Mucosa of rectum (tissue), 2 donors: ENCODE measurements around the gene MGRN1.

ENCODE experiments used
- H3K27ac ChIP-seq, 2 donors: one replicate each; pipeline ENCODE4 v1.7.0; 2013; ENCODE audit warnings: inconsistent platforms in 2 of 2, low read depth in 2 of 2, low read length in 2 of 2
- H3K27me3 ChIP-seq, 2 donors: one replicate each; pipeline ENCODE4 v1.7.0; 2013; ENCODE audit warnings: low read length in 2 of 2; ENCODE audit not compliant: control insufficient read depth in 2 of 2, insufficient read depth in 2 of 2
- H3K36me3 ChIP-seq, 2 donors: one replicate each; pipeline ENCODE4 v1.7.0; 2013; ENCODE audit warnings: low read length in 2 of 2; ENCODE audit not compliant: control insufficient read depth in 2 of 2, insufficient read depth in 2 of 2
- H3K4me1 ChIP-seq, 2 donors: one replicate each; pipeline ENCODE4 v1.7.0; 2013; ENCODE audit warnings: low read length in 2 of 2, mild to moderate bottlenecking in 1 of 2; ENCODE audit not compliant: control insufficient read depth in 2 of 2, insufficient read depth in 2 of 2
- H3K4me3 ChIP-seq, 2 donors: one replicate each; pipeline ENCODE4 v1.7.0; 2013; ENCODE audit warnings: low read length in 2 of 2
- H3K9ac ChIP-seq, 2 donors: one replicate each; pipeline ENCODE4 v1.7.0; 2013; ENCODE audit warnings: low read length in 2 of 2, low read depth in 1 of 2, mild to moderate bottlenecking in 1 of 2
- H3K9me3 ChIP-seq, 2 donors: one replicate each; pipeline ENCODE4 v1.7.0; 2013; ENCODE audit warnings: low read length in 2 of 2; ENCODE audit not compliant: control insufficient read depth in 2 of 2
- donor health status: healthy.
- donor health status: Normal muscosa, but diverticular disease.

MGRN1 gene

DNA sequence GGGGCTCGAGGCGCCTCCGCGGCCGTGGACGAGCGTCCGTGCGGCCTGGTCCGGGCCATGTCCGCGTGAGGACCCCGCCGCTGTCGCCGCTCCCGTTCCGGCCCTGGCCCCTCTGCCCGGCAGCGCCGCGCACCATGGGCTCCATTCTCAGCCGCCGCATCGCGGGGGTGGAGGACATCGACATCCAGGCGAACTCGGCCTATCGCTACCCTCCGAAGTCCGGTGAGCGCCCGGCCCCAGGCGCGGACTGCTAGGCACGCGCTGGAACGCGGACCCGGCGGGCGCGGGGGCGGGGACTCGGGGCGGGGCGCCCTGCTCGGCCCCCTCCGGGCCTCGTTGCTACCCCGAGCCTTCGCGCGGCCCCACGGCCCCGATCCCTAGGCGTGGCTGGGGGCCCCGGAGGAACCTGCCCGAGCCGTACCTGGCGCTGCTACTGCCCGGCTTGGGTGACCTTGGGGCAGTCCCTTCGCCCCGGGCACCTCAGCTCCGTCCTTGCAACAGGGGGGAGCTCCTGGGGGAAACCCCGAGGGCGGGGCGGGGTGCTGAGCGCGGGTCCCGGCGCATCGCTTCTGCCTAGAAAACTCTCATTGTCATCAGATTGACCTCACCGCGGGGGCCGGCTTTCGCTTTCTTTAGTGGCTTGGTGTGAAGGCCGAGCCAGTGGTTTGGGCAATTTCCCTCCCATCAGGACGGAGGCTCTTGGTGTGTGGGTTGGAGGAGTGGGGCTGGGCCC lies 367 bp downstream of the MGRN1 start:
- Histone ChIP-seq H3K4me3 (peak overlapping the region; percentile 90 to 96), H3K4me1 (peaks cover 11 to 18% of the 10 kb centered on the region in 2 donors), H3K27me3 (no peaks in the 10 kb centered on the region), H3K36me3 (peaks cover 0 to 5% of the 10 kb centered on the region in 2 donors), H3K9me3 (no peaks in the 10 kb centered on the region), H3K9ac (peak overlapping the region; percentile 84 to 98), H3K27ac (peak overlapping the region; percentile 96)

DNA sequence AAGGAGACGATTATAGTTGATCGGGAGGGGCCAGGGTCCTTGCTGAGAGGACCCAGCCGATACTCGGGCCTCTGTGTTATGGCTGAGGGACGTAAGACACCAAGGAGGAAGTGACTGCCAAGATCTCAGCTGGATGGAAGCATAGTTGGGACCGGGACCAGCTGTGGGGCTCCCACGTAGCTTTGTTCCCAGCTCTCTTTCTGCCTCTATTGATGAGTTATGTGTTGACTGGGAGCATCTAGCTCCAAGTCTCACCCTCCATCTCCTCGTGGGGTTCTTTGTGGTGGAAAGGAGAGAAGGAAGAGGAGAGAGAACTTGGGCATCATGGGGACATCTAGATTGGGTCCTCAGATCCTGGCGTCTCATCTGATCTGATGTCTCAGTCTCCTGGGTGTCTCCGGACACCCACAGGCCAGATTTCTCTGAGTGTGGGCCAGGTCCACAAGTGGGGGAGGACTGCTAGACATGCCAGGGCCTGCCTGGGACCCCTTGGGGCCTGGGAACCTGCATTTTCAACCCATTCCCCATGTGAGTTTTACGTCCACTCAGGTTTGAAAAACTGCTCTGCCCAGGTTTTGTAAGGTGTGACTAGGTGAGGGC lies 1.0 kb downstream of the MGRN1 start:
- Histone ChIP-seq H3K27me3 (no peaks in the 10 kb centered on the region), H3K27ac (peak overlapping the region; percentile 96), H3K9me3 (no peaks in the 10 kb centered on the region), H3K9ac (peak overlapping the region; percentile 84 to 98), H3K4me1 (peaks cover 11 to 18% of the 10 kb centered on the region in 2 donors), H3K36me3 (peaks cover 0 to 5% of the 10 kb centered on the region in 2 donors), H3K4me3 (peak overlapping the region; percentile 90 to 96)

DNA sequence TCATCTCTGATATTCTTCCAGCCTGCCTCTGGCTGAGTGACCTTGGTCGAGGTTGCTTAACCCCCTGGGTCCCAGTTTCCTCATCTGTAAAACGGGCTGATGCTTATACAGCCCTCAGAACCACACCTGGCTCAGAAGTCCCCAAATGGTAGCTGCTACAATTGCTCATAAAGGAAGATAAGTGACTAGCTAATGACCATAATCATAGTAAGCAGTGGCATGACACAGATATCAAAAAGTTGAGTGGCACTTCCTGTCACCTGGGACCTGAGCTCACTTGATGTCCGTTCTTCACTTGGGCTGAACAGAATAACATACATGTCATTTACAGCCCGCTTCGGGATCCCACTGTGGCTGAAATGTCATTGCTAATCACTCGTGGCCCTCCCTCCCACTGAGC lies 1.8 kb downstream of the MGRN1 start:
- Histone ChIP-seq H3K27ac (peak overlapping the region in 1 of 2 donors; percentile 96), H3K36me3 (peaks cover 0 to 5% of the 10 kb centered on the region in 2 donors), H3K9ac (peak overlapping the region in 1 of 2 donors; percentile 98), H3K4me1 (peaks cover 11 to 18% of the 10 kb centered on the region in 2 donors), H3K4me3 (peak overlapping the region; percentile 90 to 96), H3K9me3 (no peaks in the 10 kb centered on the region), H3K27me3 (no peaks in the 10 kb centered on the region)

DNA sequence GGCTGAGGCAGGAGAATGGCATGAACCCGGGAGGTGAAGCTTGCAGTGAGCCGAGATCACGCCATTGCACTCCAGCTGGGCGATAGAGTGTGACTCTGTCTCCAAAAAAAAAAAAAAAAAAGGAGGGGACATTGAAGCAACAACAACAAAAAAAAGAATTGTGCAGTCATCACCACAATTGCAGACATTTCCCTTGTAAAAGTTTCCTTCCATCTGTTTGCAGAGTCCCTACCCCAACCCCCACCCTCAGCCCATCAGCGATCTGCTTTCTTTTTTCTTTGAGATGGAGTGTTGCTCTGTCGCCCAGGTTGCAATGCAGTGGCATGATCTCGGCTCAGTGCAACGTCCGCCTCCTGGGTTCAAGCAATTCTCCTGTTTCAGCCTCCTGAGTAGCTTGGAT lies 3.7 kb downstream of the MGRN1 start:
- no peak overlapping the region for H3K9ac ChIP-seq
- no peak overlapping the region for H3K27ac ChIP-seq
- H3K27me3 ChIP-seq: no peaks in the 10 kb centered on the region
- H3K4me3 ChIP-seq: no peak overlapping the region
- peaks cover 0 to 5% of the 10 kb centered on the region in 2 donors for H3K36me3 ChIP-seq
- no peaks in the 10 kb centered on the region for H3K9me3 ChIP-seq
- H3K4me1 ChIP-seq: peaks cover 11 to 18% of the 10 kb centered on the region in 2 donors

DNA sequence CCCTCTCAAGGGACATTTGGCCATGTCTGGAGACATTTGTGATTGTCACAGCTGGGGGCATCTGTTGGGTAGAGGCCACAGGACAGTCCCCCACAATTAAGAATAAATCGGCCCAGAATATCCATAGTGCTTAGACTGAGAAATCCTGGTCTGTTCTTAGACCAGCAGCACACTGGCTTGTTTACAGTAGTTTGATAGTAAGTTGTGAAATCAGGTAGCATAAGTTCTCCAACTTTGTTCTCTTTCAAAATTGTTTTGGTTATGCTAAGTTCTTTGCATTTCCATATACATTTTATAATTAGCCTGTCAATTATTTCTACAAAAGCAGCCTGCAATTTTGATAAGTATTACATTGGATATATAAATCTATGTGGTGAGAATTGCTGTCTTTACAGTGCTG lies 6.8 kb downstream of the MGRN1 start:
- peaks cover 7 to 9% of the 10 kb centered on the region in 2 donors for H3K36me3 ChIP-seq
- H3K27ac ChIP-seq: no peak overlapping the region
- H3K9me3 ChIP-seq: no peaks in the 10 kb centered on the region
- H3K4me1 ChIP-seq: peaks cover 0 to 1% of the 10 kb centered on the region in 2 donors
- H3K9ac ChIP-seq: no peak overlapping the region
- H3K4me3 ChIP-seq: no peak overlapping the region
- H3K27me3 ChIP-seq: no peaks in the 10 kb centered on the region

DNA sequence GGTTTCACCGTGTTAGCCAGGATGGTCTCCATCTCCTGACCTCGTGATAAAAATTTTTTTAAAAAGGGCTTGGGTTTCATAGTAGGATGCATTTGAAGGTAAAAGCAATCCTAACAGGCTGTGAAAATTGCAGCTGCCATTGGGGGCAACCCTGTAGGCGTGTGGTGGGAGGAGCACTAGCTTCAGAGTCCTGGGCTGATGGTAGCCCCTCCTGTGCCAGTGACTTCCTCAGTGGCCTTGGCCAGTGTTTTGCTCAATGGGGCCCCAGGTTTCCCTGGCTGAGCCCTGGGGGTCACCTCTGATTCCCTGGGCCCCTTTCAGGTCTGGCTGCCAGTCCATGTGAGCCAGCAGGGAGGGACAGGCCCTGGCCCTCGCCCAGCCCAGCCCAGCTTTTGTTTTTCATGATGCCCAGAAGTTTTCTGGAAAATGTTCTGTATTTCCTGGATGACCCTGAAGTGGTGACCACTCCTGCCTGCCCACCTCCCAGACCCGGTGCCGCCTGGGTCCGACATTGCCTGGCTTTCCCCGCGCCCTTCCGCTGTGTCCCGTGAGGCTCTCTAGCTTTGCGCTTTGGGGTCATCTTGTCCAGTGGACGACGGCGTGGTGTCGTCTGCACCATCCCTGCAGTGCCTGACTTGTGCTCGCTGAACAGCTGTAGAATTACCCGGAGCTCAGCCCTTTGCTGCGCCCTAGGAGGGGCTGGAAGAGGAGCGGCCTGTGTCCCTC lies 9.4 kb downstream of the MGRN1 start:
- H3K27me3 ChIP-seq: no peaks in the 10 kb centered on the region
- no peak overlapping the region for H3K27ac ChIP-seq
- no peak overlapping the region for H3K9ac ChIP-seq
- no peaks in the 10 kb centered on the region for H3K4me1 ChIP-seq
- no peak overlapping the region for H3K4me3 ChIP-seq
- H3K36me3 ChIP-seq: peaks cover 7 to 9% of the 10 kb centered on the region in 2 donors
- H3K9me3 ChIP-seq: no peaks in the 10 kb centered on the region

DNA sequence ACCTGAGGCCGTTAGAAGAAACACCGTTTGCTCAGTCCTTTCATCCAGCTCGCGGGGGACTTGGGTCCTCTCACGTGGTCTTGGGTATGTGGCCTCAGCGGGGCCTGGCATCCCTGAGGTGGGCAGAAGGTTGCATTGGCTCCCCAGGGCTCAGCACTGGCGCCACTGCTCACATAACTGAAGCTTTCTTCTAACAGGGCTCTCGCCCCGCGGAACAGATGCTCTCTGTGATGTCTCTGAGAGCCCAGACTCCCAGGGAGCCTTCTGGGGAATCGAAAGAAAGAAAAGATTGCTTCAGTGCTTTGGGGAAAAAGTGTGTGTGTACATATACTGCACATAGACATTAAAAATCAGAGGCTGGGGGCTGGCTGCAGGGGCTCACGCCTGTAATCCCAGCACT lies 10.1 kb downstream of the MGRN1 start:
- Histone ChIP-seq H3K9me3 (no peaks in the 10 kb centered on the region), H3K9ac (no peak overlapping the region), H3K36me3 (peaks cover 7 to 12% of the 10 kb centered on the region in 2 donors), H3K4me3 (no peak overlapping the region), H3K27ac (no peak overlapping the region), H3K4me1 (no peaks in the 10 kb centered on the region), H3K27me3 (no peaks in the 10 kb centered on the region)

DNA sequence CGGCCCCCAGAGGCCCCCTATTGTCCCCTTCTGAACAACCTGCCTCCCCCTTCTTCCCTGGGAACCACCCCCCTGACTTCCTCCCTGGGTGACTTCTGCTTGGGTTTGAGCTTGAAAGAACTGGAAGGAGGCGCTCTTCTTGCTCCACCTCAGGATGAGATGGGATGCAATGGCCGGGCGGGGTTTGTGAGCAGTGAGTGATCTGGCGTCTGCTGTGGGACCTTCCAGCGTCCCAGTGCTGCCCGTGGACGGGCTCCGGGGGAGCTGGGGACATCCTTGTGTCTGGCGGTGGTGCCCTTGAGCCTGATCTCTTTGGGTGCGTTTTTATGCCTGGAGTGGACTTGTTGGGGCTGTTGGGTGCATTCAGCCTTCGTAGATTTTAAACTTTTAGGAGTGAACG lies 11.6 kb downstream of the MGRN1 start:
- Histone ChIP-seq H3K27ac (no peak overlapping the region), H3K36me3 (peaks cover 7 to 12% of the 10 kb centered on the region in 2 donors), H3K4me3 (no peak overlapping the region), H3K9me3 (no peaks in the 10 kb centered on the region), H3K4me1 (peaks cover 0 to 3% of the 10 kb centered on the region in 2 donors), H3K9ac (no peak overlapping the region), H3K27me3 (no peaks in the 10 kb centered on the region)

DNA sequence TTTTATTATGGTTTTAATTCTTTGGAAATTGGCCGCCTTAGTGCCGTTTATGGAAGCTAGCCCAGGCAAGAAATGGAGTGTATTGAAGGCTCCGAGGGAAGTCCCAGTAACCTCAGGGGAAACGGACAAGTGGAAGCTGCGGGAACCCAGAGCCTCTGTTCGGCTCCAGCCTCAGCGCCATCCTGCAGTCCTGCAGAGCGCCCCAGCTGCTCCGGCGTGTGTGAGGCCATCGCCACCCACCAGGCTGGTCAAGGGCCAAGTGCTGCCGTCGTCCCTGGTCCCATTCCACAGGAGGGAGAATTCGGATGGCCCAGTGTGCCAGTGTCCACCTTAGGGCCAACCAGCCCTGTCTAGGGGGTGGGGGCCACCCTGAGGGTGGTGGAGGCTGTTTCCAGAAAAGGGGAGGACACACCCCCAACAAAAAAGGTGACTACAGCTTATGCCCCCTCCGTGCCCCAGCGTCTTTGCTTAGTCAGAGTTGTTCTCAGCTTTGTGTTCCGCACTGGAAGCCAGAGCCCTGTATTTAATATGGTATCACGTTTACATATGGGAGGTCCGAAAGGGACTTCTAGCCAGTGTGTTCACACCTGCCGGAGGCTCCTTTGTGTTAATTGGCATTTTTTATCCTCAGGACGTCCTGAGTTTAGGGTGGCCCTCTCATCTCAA lies 13.0 kb downstream of the MGRN1 start:
- Histone ChIP-seq H3K36me3 (peaks cover 7 to 12% of the 10 kb centered on the region in 2 donors), H3K9ac (no peak overlapping the region), H3K9me3 (no peaks in the 10 kb centered on the region), H3K4me1 (peaks cover 0 to 3% of the 10 kb centered on the region in 2 donors), H3K27ac (no peak overlapping the region), H3K27me3 (no peaks in the 10 kb centered on the region), H3K4me3 (no peak overlapping the region)
